OCI-LY7 (cell line): Measurements from ENCODE around the gene AGA. TPM values are rescaled to one million over a fixed set of nuclear protein-coding genes. Genes with fewer than 3 reads are reported as not detected.

Experiments
- BruUV-seq: library from RNA; stranded (reverse); fragments of 400-500 nt; replicated peaks from 2 replicates; lab custom pipeline; 2021; lab: Mats Ljungman, UMichigan
- CTCF ChIA-PET: fragments of 300-600 bp; sonication (Branson Sonifier 250); formaldehyde crosslinking; loops from one replicate; lab custom pipeline; 2022; ENCODE audit warnings: antibody characterized with exemption; ENCODE audit not compliant: unreplicated experiment; lab: Charles Lee
- POLR2A ChIA-PET: fragments of 300-600 bp; sonication (Branson Sonifier 250); formaldehyde crosslinking; loops from one replicate; lab custom pipeline; 2022; ENCODE audit warnings: antibody characterized with exemption; lab: Charles Lee
- DNase-seq: peaks from one replicate; pipeline ENCODE4 v3.0.0-alpha.2; 2015; ENCODE audit warnings: low spot score
- H2AFZ ChIP-seq: fragments of 200-600 bp; sonication (generic), shearing (Covaris generic); 2 replicates; pipeline ENCODE4 v1.6.1; 2014; ENCODE audit warnings: mild to moderate bottlenecking, antibody characterized with exemption, low read length, moderate library complexity
- H3K27ac ChIP-seq: fragments of 200-600 bp; sonication (generic); 2 replicates; pipeline ENCODE4 v1.5.1; 2014; ENCODE audit warnings: mixed run types, low read depth, mild to moderate bottlenecking, moderate library complexity, low read length, inconsistent platforms; ENCODE audit not compliant: poor library complexity, severe bottlenecking
- H3K36me3 ChIP-seq: fragments of 200-600 bp; sonication (generic); 2 replicates; pipeline ENCODE4 v1.6.1; 2014; ENCODE audit warnings: mild to moderate bottlenecking, antibody characterized with exemption, low read length, moderate library complexity, mixed read lengths; ENCODE audit not compliant: insufficient read depth
- H3K4me1 ChIP-seq: fragments of 200-600 bp; sonication (generic); 2 replicates; pipeline ENCODE4 v1.5.1; 2014; ENCODE audit warnings: mild to moderate bottlenecking, low read length; ENCODE audit not compliant: insufficient read depth, poor library complexity, severe bottlenecking
- H3K4me2 ChIP-seq: fragments of 200-600 bp; sonication (generic); 2 replicates; pipeline ENCODE4 v1.6.1; 2014; ENCODE audit warnings: mild to moderate bottlenecking, low read length
- H3K4me3 ChIP-seq: fragments of 200-600 bp; sonication (generic); 2 replicates; pipeline ENCODE4 v1.5.1; 2014; ENCODE audit warnings: mild to moderate bottlenecking, low read depth, low read length; ENCODE audit not compliant: poor library complexity, severe bottlenecking
- H3K79me2 ChIP-seq: fragments of 200-600 bp; sonication (generic); 2 replicates; pipeline ENCODE4 v1.6.1; 2016; ENCODE audit warnings: low read depth, mild to moderate bottlenecking, low read length, moderate library complexity, mixed read lengths; ENCODE audit not compliant: insufficient read depth
- H3K9me2 ChIP-seq: fragments of 200-600 bp; sonication (generic); 2 replicates; pipeline ENCODE4 v1.6.1; 2016; ENCODE audit warnings: mild to moderate bottlenecking, low read length, mixed read lengths; ENCODE audit not compliant: insufficient read depth
- H3K9me3 ChIP-seq: fragments of 200-600 bp; sonication (generic); 2 replicates; pipeline ENCODE4 v1.6.1; 2014; ENCODE audit warnings: mild to moderate bottlenecking, mixed run types, low read length, mixed read lengths
- H4K20me1 ChIP-seq: fragments of 200-600 bp; sonication (generic); 2 replicates; pipeline ENCODE4 v1.6.1; 2014; ENCODE audit warnings: mild to moderate bottlenecking, antibody characterized with exemption, low read length, moderate library complexity, mixed read lengths; ENCODE audit not compliant: insufficient read depth
- CTCF ChIP-seq: fragments of 200-600 bp; sonication (generic); conservative IDR thresholded peaks from 2 replicates; pipeline ENCODE4 v1.5.1; 2014; ENCODE audit warnings: mild to moderate bottlenecking, antibody characterized with exemption, low read length, moderate library complexity, mixed read lengths
- EZH2phosphoT487 ChIP-seq: fragments of 200-600 bp; sonication (generic); IDR thresholded peaks from 2 replicates; pipeline ENCODE4 v1.6.1; 2018; ENCODE audit warnings: low read depth, borderline replicate concordance, mild to moderate bottlenecking, mixed run types, antibody characterized with exemption, low read length, moderate library complexity, mixed read lengths
- intact Hi-C: fragments of 100-400 bp; cut with micrococcal nuclease; formaldehyde crosslinking; loops from one replicate; pipeline ENCODE4 v1.10.0; 2022; ENCODE audit not compliant: unreplicated experiment
- total RNA-seq, 2 experiments: library from RNA; depleted of rRNA in 1 of 2; stranded (reverse); fragments of >200 nt in 1 of 2; shearing (Covaris generic) in 1 of 2; gene quantifications; 2 replicates each; pipeline ENCODE4 v1.2.3, GENCODE V29; 2014 to 2022

The AGA gene
- total RNA-seq, 2 experiments from 2014 or later, result 15.5 to 23.2 TPM

- H2AFZ ChIP-seq, result no peak overlapping the region
- no peak for DNase-seq
- H3K4me2 ChIP-seq, result no peak overlapping the region
- ChIA-PET POLR2A (no interaction called here), CTCF (no interaction called here)
- H4K20me1 ChIP-seq, result no peaks in the 10 kb centered on the region
- H3K27ac ChIP-seq, result no peak overlapping the region
- no TSS peak for BruUV-seq
- H3K9me2 ChIP-seq, result no peaks in the 10 kb centered on the region
- intact Hi-C loops, result no loop called here
- H3K4me1 ChIP-seq, result no peaks in the 10 kb centered on the region
- no peak overlapping the region for H3K4me3 ChIP-seq
- H3K79me2 ChIP-seq, result no peaks in the 10 kb centered on the region
- H3K9me3 ChIP-seq, result no peaks in the 10 kb centered on the region
- H3K36me3 ChIP-seq, result peaks cover 13% of the 10 kb centered on the region; the same call in 1 of the 2 replicates
- TF ChIP-seq CTCF, result no peak
- TF ChIP-seq EZH2phosphoT487, result no peak
Measured at GRCh38 chr4:177427192-177427591, 15.0 kb downstream of the AGA start.

DNA sequence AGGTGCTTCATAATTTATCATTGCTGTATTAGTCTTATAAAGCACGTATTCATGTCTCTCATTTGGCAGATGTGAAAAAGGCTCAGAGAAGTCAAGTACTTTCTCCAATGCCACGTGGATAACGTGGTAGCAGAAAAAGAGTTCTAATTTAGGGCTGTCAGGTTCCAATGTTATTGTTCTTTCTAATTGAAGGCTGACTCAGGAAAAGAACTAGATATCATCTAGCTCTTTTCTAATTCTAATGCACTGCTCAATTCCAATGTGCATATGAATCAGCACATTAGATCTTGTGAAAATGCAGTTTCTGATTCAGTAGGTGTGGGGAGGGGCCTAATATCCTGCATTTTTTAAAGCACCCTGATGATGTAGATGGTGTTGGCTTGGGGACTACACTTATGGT lies 22.8 kb downstream of the AGA start:
- Histone ChIP-seq H3K4me1 (no peaks in the 10 kb centered on the region), H2AFZ (no peak overlapping the region), H3K9me2 (no peaks in the 10 kb centered on the region), H3K4me2 (no peak overlapping the region), H3K36me3 (no peaks in the 10 kb centered on the region), H3K9me3 (no peaks in the 10 kb centered on the region; the same call in 1 of the 2 replicates), H3K79me2 (no peaks in the 10 kb centered on the region), H4K20me1 (no peaks in the 10 kb centered on the region), H3K27ac (no peak overlapping the region), H3K4me3 (no peak overlapping the region)
- CTCF ChIA-PET, result no interaction called here
- POLR2A ChIA-PET, result no interaction called here
- intact Hi-C loops, result no loop called here
- no TSS peak for BruUV-seq
- TF ChIP-seq CTCF, result no peak
- TF ChIP-seq EZH2phosphoT487, result no peak
- no peak for DNase-seq

GRCh38 chr4:177413656-177414055 lies 28.6 kb downstream of the AGA start:
- Histone ChIP-seq H3K4me1 (no peaks in the 10 kb centered on the region), H3K27ac (no peak overlapping the region), H3K79me2 (no peaks in the 10 kb centered on the region), H3K9me2 (no peaks in the 10 kb centered on the region), H2AFZ (no peak overlapping the region), H3K9me3 (no peaks in the 10 kb centered on the region), H3K36me3 (no peaks in the 10 kb centered on the region), H4K20me1 (no peaks in the 10 kb centered on the region), H3K4me3 (no peak overlapping the region), H3K4me2 (no peak overlapping the region)
- no TSS peak for BruUV-seq
- TF ChIP-seq CTCF, result no peak
- no peak for TF ChIP-seq EZH2phosphoT487
- CTCF ChIA-PET, result no interaction called here
- POLR2A ChIA-PET, result no interaction called here
- DNase-seq, result no peak
- intact Hi-C loops, result no loop called here
